ENCODE measurements around the gene KANSL1. TPM values are rescaled to one million over a fixed set of nuclear protein-coding genes. Genes with fewer than 3 reads are reported as not detected.

Gene KANSL1
- total and polyA plus RNA-seq, 10 of the 15 experiments (the other 5 are each of a cell fraction or from before 2014, with no cell fraction given) = 4.7 to 60.6 (median 28.0) TPM

- TF ChIP-seq E2F8 (IDR thresholded peaks at IDR 0.05; ENCODE audit: low read depth, partially characterized antibody) (peak; percentile 62), MEF2A (IDR thresholded peaks at IDR 0.05; ENCODE audit: insufficient read depth, low read depth, low read length) (0 out of 2 replicates have a peak, but pooled peaks have one; percentile 8), PAX8 (IDR thresholded peaks at IDR 0.05) (no peak), ZNF207 (IDR thresholded peaks at IDR 0.05; ENCODE audit: borderline replicate concordance) (0 out of 2 replicates have a peak, but pooled peaks have one; percentile 2), SMAD1 (IDR thresholded peaks at IDR 0.05; ENCODE audit: low read depth, partially characterized antibody) (peak; percentile 15), SMAD5 (IDR thresholded peaks at IDR 0.05; ENCODE audit: low read depth) (peak; percentile 76), EED (IDR thresholded peaks at IDR 0.05; ENCODE audit: low read depth) (peak; percentile 62; the same call in 1 of the 2 replicates), STAT3 (IDR thresholded peaks at IDR 0.05; ENCODE audit: low read depth, low read length) (peak; percentile 13; the same call in 1 of the 2 replicates), ATF7 (IDR thresholded peaks at IDR 0.05; ENCODE audit: low read depth) (peak; percentile 91), CBX5 (IDR thresholded peaks at IDR 0.05; ENCODE audit: low read depth) (no peak), HDAC6 (IDR thresholded peaks at IDR 0.05; ENCODE audit: unreplicated experiment) (peak; percentile 2), PAX5 (IDR thresholded peaks at IDR 0.05; ENCODE audit: borderline replicate concordance, low read depth, low read length) (peak; percentile 79; the same call in 1 of the 2 replicates), TAF1 (IDR thresholded peaks at IDR 0.05; ENCODE audit: borderline replicate concordance, low read depth, low read length) (peak; percentile 67; the same call in 1 of the 2 replicates), YBX1 (IDR thresholded peaks at IDR 0.05) (0 out of 2 replicates have a peak, but pooled peaks have one; percentile 13), RCOR1 (conservative IDR thresholded peaks at IDR 0.05; ENCODE audit: low read depth, low read length) (0 out of 2 replicates have a peak, but pooled peaks have one; percentile 61), HCFC1 (IDR thresholded peaks at IDR 0.05; ENCODE audit: low read length) (peak; percentile 31; the same call in 1 of the 2 replicates), EGR1 (IDR thresholded peaks at IDR 0.05; ENCODE audit: borderline replicate concordance in 1 of 2, low read depth in 2 of 2, low read length in 2 of 2) (no peak), SPI1 (IDR thresholded peaks at IDR 0.05; ENCODE audit: borderline replicate concordance, insufficient read depth, low read depth, low read length) (peak; percentile 85), TCF7 (IDR thresholded peaks at IDR 0.05; ENCODE audit: borderline replicate concordance) (peak; percentile 90), CUX1 (IDR thresholded peaks at IDR 0.05; ENCODE audit: insufficient replicate concordance, low read depth, low read length) (peak; percentile 17)
Measured at GRCh38 chr17:46194393-46195216, 1.4 kb upstream of the KANSL1 start (continued).
